ENCODE data around the gene DUSP1. TPM values are rescaled to one million over a fixed set of nuclear protein-coding genes. Genes with fewer than 3 reads are reported as not detected.

Gene DUSP1
- total and polyA plus RNA-seq, 2 of the 13 experiments (the other 11 are each of a cell fraction or from before 2014, with no cell fraction given): 27.1 to 55.5 TPM

GRCh38 chr5:172797771-172798191 is 26.8 kb upstream of the DUSP1 start (continued):
- TF ChIP-seq AKNA (CRISPR knock-in tag; IDR thresholded peaks at IDR 0.05; ENCODE audit: borderline replicate concordance) (no peak), PITX1 (CRISPR knock-in tag; IDR thresholded peaks at IDR 0.05) (0 out of 2 replicates have a peak, but pooled peaks have one; percentile 39), CBFB (CRISPR knock-in tag; IDR thresholded peaks at IDR 0.05) (no peak), ZNF34 (CRISPR knock-in tag; IDR thresholded peaks at IDR 0.05; ENCODE audit: borderline replicate concordance) (no peak), GABPA (IDR thresholded peaks at IDR 0.05; ENCODE audit: low read depth, low read length) (no peak), GABPA (CRISPR knock-in tag; IDR thresholded peaks at IDR 0.05; ENCODE audit: low read depth) (peak; percentile 74), ZNF292 (CRISPR knock-in tag; IDR thresholded peaks at IDR 0.05; ENCODE audit: borderline replicate concordance, low read depth) (peak; percentile 79; the same call in 1 of the 2 replicates)

- in situ Hi-C loops (cut with HindIII; ENCODE audit: extremely low pct_ligation_motif_present, low pct_unique_long_range_greater_than_20kb): no loop called here
- Histone ChIP-seq H3K9ac (ENCODE audit: insufficient read depth, low read depth, low read length) (no peak overlapping the region), H3K4me1 (ENCODE audit: insufficient read depth, low read length) (peaks cover 97% of the 10 kb centered on the region), H3K27ac (ENCODE audit: extremely low read length, insufficient read depth, low read length) (no peak overlapping the region), H3K4me2 (ENCODE audit: low read depth, low read length) (no peak overlapping the region), H3K9me3 (ENCODE audit: low read length) (no peaks in the 10 kb centered on the region), H2AFZ (ENCODE audit: low read length) (no peak overlapping the region), H3K79me2 (ENCODE audit: insufficient read depth, low read length) (no peaks in the 10 kb centered on the region), H3K36me3 (replicated peaks in 1 of 2; ENCODE audit: control insufficient read depth in 1 of 2, insufficient read depth in 2 of 2, low read length in 2 of 2) (no peaks in the 10 kb centered on the region), H4K20me1 (ENCODE audit: insufficient read depth, low read length) (no peaks in the 10 kb centered on the region), H3K27me3 (ENCODE audit: control insufficient read depth in 1 of 2, insufficient read depth in 2 of 2, low read length in 2 of 2) (no peaks in the 10 kb centered on the region), H3K4me3 (replicated peaks in 1 of 3; ENCODE audit: insufficient read depth in 1 of 3, low read depth in 2 of 3, low read length in 3 of 3) (no peak overlapping the region)
- ChIA-PET CTCF (ENCODE audit: low intra/inter-chr PET ratio, low total read pairs) (no interaction called here), POLR2A (interaction anchor here (9.8 kb wide), 1 partner anchor 24 kb away, joined by 425 read pairs; the partner anchor contains the start of gene DUSP1)
- intact Hi-C loops (cut with micrococcal nuclease; ENCODE audit: unreplicated experiment): no loop called here
- no peak for FAIRE-seq
- ATAC-seq: no peak
- BruUV-seq (replicated peaks): no TSS peak
- DNase-seq (ENCODE audit: low spot score): no peak
- 100% methylated on average over 6 of the region's 6 CpGs for WGBS (ENCODE audit: low lambda C conversion rate)
- TF ChIP-seq ZBTB4 (CRISPR knock-in tag; IDR thresholded peaks at IDR 0.05; ENCODE audit: borderline replicate concordance) (no peak), DDIT3 (CRISPR knock-in tag; IDR thresholded peaks at IDR 0.05) (no peak), ZNF251 (CRISPR knock-in tag; IDR thresholded peaks at IDR 0.05) (no peak), JARID2 (CRISPR knock-in tag; IDR thresholded peaks at IDR 0.05; ENCODE audit: insufficient replicate concordance) (no peak), SNAI1 (CRISPR knock-in tag; IDR thresholded peaks at IDR 0.05; ENCODE audit: borderline replicate concordance) (no peak), NCOR1 (IDR thresholded peaks at IDR 0.05; ENCODE audit: borderline replicate concordance, low read length) (no peak), ZNF775 (CRISPR knock-in tag; IDR thresholded peaks at IDR 0.05; ENCODE audit: borderline replicate concordance) (no peak), KAT2B (IDR thresholded peaks at IDR 0.05; ENCODE audit: borderline replicate concordance, low read depth, low read length) (no peak), TOE1 (CRISPR knock-in tag; IDR thresholded peaks at IDR 0.05) (no peak)
These were observed 25.3 kb upstream of the DUSP1 start for GRCh38 chr5:172796306-172796705.
